Adipose tissue (tissue), 3 donors: ENCODE measurements around the gene VPS16. TPM values are rescaled to one million over a fixed set of nuclear protein-coding genes. Genes with fewer than 3 reads are reported as not detected.
"Not testable (repeated sequence)": the region's sequence is repeated elsewhere in the genome, so short reads cannot be mapped to it uniquely, and the experiment has no call there.

Experiments used
- H3K27ac ChIP-seq: one replicate; pipeline ENCODE4 v1.5.1; 2013; ENCODE audit warnings: low read depth, low read length
- WGBS, 3 donors: extraction: QIAGEN DNeasy Blood & Tissue Kit; methylation state at CpG; one replicate each; pipeline ENCODE4 v1.1.7; 2013; 5-methylcytosine and 5-hydroxymethylcytosine counted together
- polyA plus RNA-seq, 3 donors: library from polyadenylated mRNA; stranded (reverse); fragments of 200-250 nt; gene quantifications; one replicate each; pipeline ENCODE4 v1.2.3, GENCODE V29; 2013
- donor health status: healthy with polysubstance abuse.
- donor health status: Bipolar disorder and iron deficiency.
- donor health status: healthy.

Gene VPS16
- polyA plus RNA-seq, 3 donors, result 25.1 to 34.2 (median 29.8) TPM

- no peak overlapping the region for H3K27ac ChIP-seq
- WGBS, 3 donors, result 14 to 20% (median 17%) methylated on average over 38 to 49 of the region's 49 CpGs
Observed at GRCh38 chr20:2804852-2805688, 35.5 kb upstream of the VPS16 start.

DNA sequence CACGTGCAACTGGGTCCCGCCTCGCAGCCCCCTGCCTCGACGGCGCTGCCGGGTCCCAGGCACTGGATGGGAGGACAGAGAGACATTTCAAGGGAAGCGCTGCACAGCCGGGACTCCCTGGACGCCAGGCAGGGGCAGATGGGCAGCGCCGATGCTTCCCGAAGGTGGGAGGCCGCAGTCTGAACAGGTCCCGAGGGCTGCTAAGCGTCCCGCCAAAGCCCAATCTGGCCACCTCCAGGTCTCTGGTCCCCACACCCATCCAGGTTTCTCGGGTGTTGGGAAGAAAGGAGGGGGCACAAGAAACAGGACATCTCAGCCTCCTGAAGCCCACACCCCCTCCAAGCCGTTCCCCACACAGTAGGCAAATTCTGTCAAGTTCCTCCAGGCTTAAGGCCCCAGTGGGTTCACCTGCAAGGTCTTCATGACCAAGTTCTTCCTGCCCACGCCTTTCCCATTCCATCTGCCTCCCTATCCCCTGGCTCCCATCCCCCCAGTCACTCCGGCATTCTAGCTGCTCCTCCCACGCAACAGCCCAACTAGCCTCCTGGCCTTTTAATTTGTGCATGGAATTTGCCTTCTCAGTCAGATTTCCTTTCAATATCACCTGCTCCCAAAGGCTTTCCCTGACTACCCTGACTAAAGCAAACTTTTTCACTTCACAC is 34.7 kb upstream of the VPS16 start:
- no peak overlapping the region for H3K27ac ChIP-seq
- WGBS, 3 donors, result 23 to 58% (median 55%) methylated on average over 22 of the region's 22 CpGs

DNA sequence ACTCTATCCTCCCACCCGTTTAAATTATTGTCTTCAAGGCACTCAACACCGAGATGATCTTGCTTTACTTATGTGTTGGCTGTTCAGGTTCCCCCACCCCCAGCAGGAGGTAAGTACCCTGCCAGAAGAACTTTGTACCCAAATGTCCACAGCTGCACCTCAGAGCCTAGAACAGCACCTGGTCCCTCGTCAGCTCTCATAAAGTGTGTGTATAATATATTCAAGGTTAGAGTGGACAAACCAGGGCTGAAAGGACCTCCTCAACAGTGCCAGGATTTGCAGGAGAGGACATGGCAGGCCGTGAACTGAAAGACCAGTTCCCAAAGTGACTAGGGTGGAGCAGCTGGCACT is 34.2 kb upstream of the VPS16 start:
- WGBS, 3 donors, result 36 to 64% (median 64%) methylated on average over 4 of the region's 4 CpGs

GRCh38 chr20:2807019-2807418 is 33.5 kb upstream of the VPS16 start:
- 82 to 88% (median 85%) methylated on average over 4 of the region's 4 CpGs for WGBS, 3 donors
- no peak overlapping the region for H3K27ac ChIP-seq

More for the DNA sequence above, 34.2 kb upstream of the VPS16 start:
- no peak overlapping the region for H3K27ac ChIP-seq

DNA sequence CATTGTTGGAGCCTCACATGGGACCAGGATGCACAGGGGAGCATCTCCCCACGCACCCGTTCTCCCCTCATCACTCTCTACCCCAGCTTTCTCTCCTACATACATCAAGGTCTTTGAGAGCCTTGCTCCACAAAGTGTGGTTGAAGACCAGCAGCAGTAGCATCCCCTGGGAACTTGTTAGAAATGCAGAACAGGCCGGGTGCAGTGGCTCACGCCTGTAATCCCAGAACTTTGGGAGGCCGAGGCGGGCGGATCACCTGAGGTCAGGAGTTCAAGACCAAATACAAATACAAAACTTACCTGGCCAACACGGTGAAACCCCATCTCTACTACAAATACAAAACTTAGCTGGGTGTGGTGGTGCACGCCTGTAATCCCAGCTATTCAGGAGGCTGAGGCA is 32.6 kb upstream of the VPS16 start:
- 70 to 91% (median 90%) methylated on average over 9 of the region's 9 CpGs for WGBS, 3 donors
- not testable (repeated sequence) for H3K27ac ChIP-seq

GRCh38 chr20:2809690-2810089 is 30.9 kb upstream of the VPS16 start:
- H3K27ac ChIP-seq, result no peak overlapping the region
- 90 to 95% (median 92%) methylated on average over 10 of the region's 10 CpGs for WGBS, 3 donors

DNA sequence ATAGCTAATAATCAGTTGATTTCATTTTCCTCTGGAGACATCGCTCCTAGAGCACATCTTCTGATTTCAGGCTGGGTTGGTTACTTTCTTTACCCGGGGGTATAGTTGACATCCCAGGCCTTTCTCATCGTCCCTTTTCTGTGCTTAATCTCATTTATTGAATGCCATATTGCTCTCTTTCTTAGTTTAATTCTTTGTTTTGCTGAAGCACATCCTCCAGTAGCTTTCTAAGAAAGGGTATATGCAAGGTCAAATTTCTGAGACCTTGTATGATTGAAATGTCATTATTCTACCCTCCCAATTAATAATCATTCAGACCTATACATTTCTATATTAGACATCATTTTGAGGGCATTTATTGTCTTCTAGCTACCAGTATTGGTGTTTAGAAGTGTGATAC is 28.4 kb upstream of the VPS16 start:
- whole genome bisulfite sequencing, 3 donors, result 63 to 87% (median 78%) methylated on average over 3 of the region's 3 CpGs
- H3K27ac ChIP-seq, result no peak overlapping the region

DNA sequence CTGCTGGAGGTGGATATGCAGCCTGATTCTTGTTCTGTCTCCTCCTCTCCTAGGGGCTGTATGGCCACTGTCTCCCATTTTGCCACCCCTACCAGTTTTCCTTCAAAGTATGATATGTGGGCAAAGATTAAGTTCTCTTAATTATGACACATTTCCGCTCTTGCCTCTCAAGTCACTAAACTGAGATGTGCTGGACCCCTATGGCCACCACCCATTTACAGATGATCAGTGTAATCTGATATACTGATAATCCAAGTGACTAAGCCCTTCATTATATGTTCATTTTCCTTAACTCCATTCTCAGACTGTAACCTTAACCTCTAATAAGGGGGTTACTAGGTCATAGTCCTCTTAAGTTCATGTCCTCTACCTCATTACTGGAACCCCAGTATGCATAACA is 26.5 kb upstream of the VPS16 start:
- no peak overlapping the region for H3K27ac ChIP-seq
- WGBS, 3 donors, result 96 to 100% (median 100%) methylated on average over 1 of the region's 1 CpG

- WGBS, 3 donors, result 10 to 30% (median 13%) methylated on average over 3 to 5 of the region's 5 CpGs
- no peak within 1 kb of the TSS for H3K27ac ChIP-seq
Observed at GRCh38 chr20:2814587-2815051, 25.9 kb upstream of the VPS16 start, which contains the start of gene C20orf141. Gene C20orf141 (plus strand): TSS chr20:2814987. CDS start chr20:2815185, 198 bp downstream.

GRCh38 chr20:2815242-2815900 is 25.2 kb upstream of the VPS16 start:
- 90 to 92% (median 90%) methylated on average over 8 of the region's 8 CpGs for WGBS, 3 donors
- no peak overlapping the region for H3K27ac ChIP-seq

- H3K27ac ChIP-seq, result peak within 1 kb of the TSS; percentile 17
Observed at GRCh38 chr20:2816030-2816582, 24.4 kb upstream of the VPS16 start, which contains the start of gene TMEM239. Gene TMEM239 (plus strand): TSS chr20:2816364. CDS start chr20:2816555, 191 bp downstream.

DNA sequence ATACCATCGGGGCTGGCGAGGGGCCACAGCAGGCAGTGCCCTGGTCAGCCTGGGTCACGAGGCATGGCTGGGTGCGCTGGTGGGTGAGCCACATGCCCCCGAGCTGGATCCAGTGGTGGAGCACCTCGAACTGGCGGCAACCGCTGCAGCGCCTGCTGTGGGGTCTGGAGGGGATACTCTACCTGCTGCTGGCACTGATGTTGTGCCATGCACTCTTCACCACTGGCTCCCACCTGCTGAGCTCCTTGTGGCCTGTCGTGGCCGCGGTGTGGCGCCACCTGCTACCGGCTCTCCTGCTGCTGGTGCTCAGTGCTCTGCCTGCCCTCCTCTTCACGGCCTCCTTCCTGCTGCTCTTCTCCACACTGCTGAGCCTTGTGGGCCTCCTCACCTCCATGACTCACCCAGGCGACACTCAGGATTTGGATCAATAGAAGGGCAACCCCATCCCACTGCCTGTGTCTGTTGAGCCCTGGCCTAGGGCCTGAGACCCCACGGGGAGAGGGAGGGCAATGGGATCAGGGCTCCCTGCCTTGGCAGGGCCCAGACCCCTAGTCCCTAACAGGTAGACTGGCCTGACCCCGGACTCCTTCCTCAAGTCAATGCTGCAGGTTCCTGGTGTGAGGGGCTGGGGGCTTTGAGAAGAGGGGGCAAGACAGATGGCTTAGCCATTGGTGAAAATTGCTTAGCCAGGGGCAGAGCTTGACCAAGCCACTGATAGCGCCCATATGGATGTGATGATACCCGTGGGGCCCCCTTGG is 23.8 kb upstream of the VPS16 start:
- H3K27ac ChIP-seq, result peak overlapping the region; percentile 17
- 67 to 88% (median 84%) methylated on average over 18 to 20 of the region's 20 CpGs for WGBS, 3 donors

More at GRCh38 chr20:2816030-2816582, 24.4 kb upstream of the VPS16 start, which contains the start of gene TMEM239:
- WGBS, 3 donors, result 62 to 86% (median 65%) methylated on average over 7 to 10 of the region's 10 CpGs

DNA sequence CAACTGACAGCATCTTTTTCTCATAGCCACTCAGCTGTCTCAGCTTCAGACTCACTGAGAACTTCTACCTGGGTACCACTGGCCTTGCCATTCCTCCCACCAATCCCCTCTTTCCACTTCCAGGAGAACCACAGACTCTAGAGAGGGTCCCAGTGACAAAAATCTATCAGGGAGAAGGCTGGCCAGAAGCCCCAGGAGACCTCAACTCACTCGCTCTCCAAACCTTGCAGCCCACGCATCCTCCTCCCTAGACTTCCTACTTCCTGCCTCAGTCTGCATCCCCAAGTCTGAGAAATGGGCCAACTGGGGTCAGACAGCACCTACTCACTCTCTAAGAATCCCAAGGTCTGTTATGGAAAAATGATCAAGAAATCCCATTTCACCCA is 23.2 kb upstream of the VPS16 start:
- 78 to 89% (median 84%) methylated on average over 2 of the region's 2 CpGs for WGBS, 3 donors
- H3K27ac ChIP-seq, result peak overlapping the region; percentile 17

- 72 to 76% (median 75%) methylated on average over 7 of the region's 7 CpGs for WGBS, 3 donors
- no peak overlapping the region for H3K27ac ChIP-seq
Observed at GRCh38 chr20:2817891-2818595, 22.5 kb upstream of the VPS16 start.

GRCh38 chr20:2820084-2820895 is 20.3 kb upstream of the VPS16 start:
- 26 to 35% (median 30%) methylated on average over 32 of the region's 32 CpGs for WGBS, 3 donors
- H3K27ac ChIP-seq, result peak overlapping the region; percentile 85
